SU-DHL-6 (cell line): ENCODE results near the gene SYPL1.

Experiments used
- EZH2phosphoT487 ChIP-seq: fragments of 200-600 bp; sonication (generic), shearing (Covaris generic); conservative IDR thresholded peaks from 2 replicates; pipeline ENCODE4 v1.6.1; 2018; ENCODE audit warnings: mild to moderate bottlenecking, antibody characterized with exemption, low read length, moderate library complexity, mixed read lengths
- TF ChIP-seq, protein P1 (sequence below): fragments of 200-600 bp; sonication (generic); IDR thresholded peaks from one replicate; pipeline ENCODE4 v1.5.1; 2017; ENCODE audit warnings: antibody characterized with exemption, mild to moderate bottlenecking, low read length, moderate library complexity; ENCODE audit not compliant: insufficient read depth, poor library complexity, severe bottlenecking

- TF ChIP-seq, protein P1, sequence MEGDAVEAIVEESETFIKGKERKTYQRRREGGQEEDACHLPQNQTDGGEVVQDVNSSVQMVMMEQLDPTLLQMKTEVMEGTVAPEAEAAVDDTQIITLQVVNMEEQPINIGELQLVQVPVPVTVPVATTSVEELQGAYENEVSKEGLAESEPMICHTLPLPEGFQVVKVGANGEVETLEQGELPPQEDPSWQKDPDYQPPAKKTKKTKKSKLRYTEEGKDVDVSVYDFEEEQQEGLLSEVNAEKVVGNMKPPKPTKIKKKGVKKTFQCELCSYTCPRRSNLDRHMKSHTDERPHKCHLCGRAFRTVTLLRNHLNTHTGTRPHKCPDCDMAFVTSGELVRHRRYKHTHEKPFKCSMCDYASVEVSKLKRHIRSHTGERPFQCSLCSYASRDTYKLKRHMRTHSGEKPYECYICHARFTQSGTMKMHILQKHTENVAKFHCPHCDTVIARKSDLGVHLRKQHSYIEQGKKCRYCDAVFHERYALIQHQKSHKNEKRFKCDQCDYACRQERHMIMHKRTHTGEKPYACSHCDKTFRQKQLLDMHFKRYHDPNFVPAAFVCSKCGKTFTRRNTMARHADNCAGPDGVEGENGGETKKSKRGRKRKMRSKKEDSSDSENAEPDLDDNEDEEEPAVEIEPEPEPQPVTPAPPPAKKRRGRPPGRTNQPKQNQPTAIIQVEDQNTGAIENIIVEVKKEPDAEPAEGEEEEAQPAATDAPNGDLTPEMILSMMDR = no peak
- TF ChIP-seq EZH2phosphoT487 = no peak
Observed at GRCh38 chr7:106061301-106061979, 50.7 kb downstream of the SYPL1 start.
